Measurements from ENCODE around the gene PDE3A. TPM values are rescaled to one million over a fixed set of nuclear protein-coding genes. Genes with fewer than 3 reads are reported as not detected.

The PDE3A gene
- polyA plus RNA-seq, 3 donors, result 0.10 TPM; not detected in 2

GRCh38 chr12:20555015-20555414 lies 186.7 kb downstream of the PDE3A start:
- Histone ChIP-seq H3K4me2 (replicated peaks; ENCODE audit: extremely low read depth, low read length, poor library complexity, severe bottlenecking) (no peak overlapping the region), H4K20me1 (ENCODE audit: insufficient read depth, low read length) (no peaks in the 10 kb centered on the region), H3K9ac (ENCODE audit: insufficient read depth, low read length, poor library complexity, severe bottlenecking) (no peak overlapping the region), H2AFZ (ENCODE audit: insufficient read depth, low read depth, low read length, poor library complexity, severe bottlenecking) (no peak overlapping the region), H3K27me3 (ENCODE audit: control insufficient read depth in 2 of 2, insufficient read depth in 2 of 2, low read length in 2 of 2) (no peaks in the 10 kb centered on the region), H3K36me3 (replicated peaks in 1 of 2; ENCODE audit: control insufficient read depth in 1 of 2, insufficient read depth in 2 of 2, low read length in 2 of 2) (no peaks in the 10 kb centered on the region), H3K27ac (ENCODE audit: low read depth in 1 of 2, low read length in 2 of 2) (no peak overlapping the region), H3K4me3 (replicated peaks in 1 of 3; ENCODE audit: low read depth in 2 of 3, low read length in 3 of 3) (no peak overlapping the region), H3K4me1 (ENCODE audit: control insufficient read depth in 1 of 2, insufficient read depth in 2 of 2, low read length in 2 of 2) (no peaks in the 10 kb centered on the region), H3K9me3 (replicated peaks in 1 of 2; ENCODE audit: control insufficient read depth in 1 of 2, insufficient read depth in 1 of 2, low read length in 2 of 2) (peaks cover 0 to 14% of the 10 kb centered on the region in 2 donors), H3K79me2 (ENCODE audit: insufficient read depth, low read length) (no peaks in the 10 kb centered on the region)
- H3K36me3 Mint-ChIP-seq, result no peaks in the 10 kb centered on the region
- TF ChIP-seq, protein P1, sequence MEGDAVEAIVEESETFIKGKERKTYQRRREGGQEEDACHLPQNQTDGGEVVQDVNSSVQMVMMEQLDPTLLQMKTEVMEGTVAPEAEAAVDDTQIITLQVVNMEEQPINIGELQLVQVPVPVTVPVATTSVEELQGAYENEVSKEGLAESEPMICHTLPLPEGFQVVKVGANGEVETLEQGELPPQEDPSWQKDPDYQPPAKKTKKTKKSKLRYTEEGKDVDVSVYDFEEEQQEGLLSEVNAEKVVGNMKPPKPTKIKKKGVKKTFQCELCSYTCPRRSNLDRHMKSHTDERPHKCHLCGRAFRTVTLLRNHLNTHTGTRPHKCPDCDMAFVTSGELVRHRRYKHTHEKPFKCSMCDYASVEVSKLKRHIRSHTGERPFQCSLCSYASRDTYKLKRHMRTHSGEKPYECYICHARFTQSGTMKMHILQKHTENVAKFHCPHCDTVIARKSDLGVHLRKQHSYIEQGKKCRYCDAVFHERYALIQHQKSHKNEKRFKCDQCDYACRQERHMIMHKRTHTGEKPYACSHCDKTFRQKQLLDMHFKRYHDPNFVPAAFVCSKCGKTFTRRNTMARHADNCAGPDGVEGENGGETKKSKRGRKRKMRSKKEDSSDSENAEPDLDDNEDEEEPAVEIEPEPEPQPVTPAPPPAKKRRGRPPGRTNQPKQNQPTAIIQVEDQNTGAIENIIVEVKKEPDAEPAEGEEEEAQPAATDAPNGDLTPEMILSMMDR (IDR thresholded peaks at IDR 0.05), result no peak
- intact Hi-C loops (cut with micrococcal nuclease), result no loop called here
- peaks cover 0 to 2% (median 0%) of the 10 kb centered on the region in 3 donors for H3K27me3 Mint-ChIP-seq (ENCODE audit: low read depth in 3 of 3)
- no peak overlapping the region for H3K27ac Mint-ChIP-seq
- no CpG with 5 or more reads among the region's 10 CpGs for WGBS (ENCODE audit: insufficient coverage)
- DNase-seq, result no peak
- no peak overlapping the region for H3K4me3 Mint-ChIP-seq
- H3K9me3 Mint-ChIP-seq, result peaks cover 6 to 15% (median 13%) of the 10 kb centered on the region in 7 donors
- H3K4me1 Mint-ChIP-seq, result no peaks in the 10 kb centered on the region

DNA sequence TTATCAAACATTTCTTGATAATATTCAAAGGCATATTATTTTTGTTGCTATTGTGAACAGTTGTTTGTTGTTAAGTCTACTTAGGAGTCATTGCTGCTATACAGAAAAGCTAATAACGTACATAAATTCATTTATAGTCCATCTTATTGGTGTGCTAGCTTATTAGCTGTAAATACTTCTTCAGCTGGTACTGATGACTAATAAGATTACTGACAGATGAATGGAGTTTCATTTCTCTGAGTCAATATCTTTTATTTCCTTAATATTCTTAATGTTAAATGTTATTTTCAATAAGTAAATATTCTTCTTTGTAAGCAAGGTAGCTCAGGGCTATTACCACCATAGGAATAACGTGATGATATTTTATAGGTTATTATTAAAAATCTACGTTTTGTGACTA lies 187.4 kb downstream of the PDE3A start:
- H3K27ac Mint-ChIP-seq, result no peak overlapping the region
- H3K9ac ChIP-seq (ENCODE audit: insufficient read depth, low read length, poor library complexity, severe bottlenecking), result no peak overlapping the region

More for the DNA sequence above, 187.4 kb downstream of the PDE3A start:
- Mint-ChIP-seq H3K4me3 (no peak overlapping the region), H3K36me3 (no peaks in the 10 kb centered on the region), H3K27me3 (ENCODE audit: low read depth in 3 of 3) (peaks cover 0 to 2% (median 1%) of the 10 kb centered on the region in 3 donors), H3K9me3 (peaks cover 6 to 15% (median 13%) of the 10 kb centered on the region in 7 donors), H3K4me1 (no peaks in the 10 kb centered on the region)
- no peak overlapping the region for H3K27ac ChIP-seq (ENCODE audit: low read depth in 1 of 2, low read length in 2 of 2)
- WGBS (ENCODE audit: insufficient coverage), result no CpG with 5 or more reads among the region's 3 CpGs
- no peak overlapping the region for H3K4me2 ChIP-seq (replicated peaks; ENCODE audit: extremely low read depth, low read length, poor library complexity, severe bottlenecking)
- no peaks in the 10 kb centered on the region for H4K20me1 ChIP-seq (ENCODE audit: insufficient read depth, low read length)
- TF ChIP-seq, protein P1 (IDR thresholded peaks at IDR 0.05), result no peak
- H3K79me2 ChIP-seq (ENCODE audit: insufficient read depth, low read length), result no peaks in the 10 kb centered on the region
- intact Hi-C loops (cut with micrococcal nuclease), result no loop called here
- no peaks in the 10 kb centered on the region for H3K4me1 ChIP-seq (ENCODE audit: control insufficient read depth in 1 of 2, insufficient read depth in 2 of 2, low read length in 2 of 2)
- no peak overlapping the region for H2AFZ ChIP-seq (ENCODE audit: insufficient read depth, low read depth, low read length, poor library complexity, severe bottlenecking)
- DNase-seq, result no peak
- no peaks in the 10 kb centered on the region for H3K36me3 ChIP-seq (replicated peaks in 1 of 2; ENCODE audit: control insufficient read depth in 1 of 2, insufficient read depth in 2 of 2, low read length in 2 of 2)
- no peaks in the 10 kb centered on the region for H3K27me3 ChIP-seq (ENCODE audit: control insufficient read depth in 2 of 2, insufficient read depth in 2 of 2, low read length in 2 of 2)
- H3K4me3 ChIP-seq (replicated peaks in 1 of 3; ENCODE audit: low read depth in 2 of 3, low read length in 3 of 3), result no peak overlapping the region
- peaks cover 0 to 14% of the 10 kb centered on the region in 2 donors for H3K9me3 ChIP-seq (replicated peaks in 1 of 2; ENCODE audit: control insufficient read depth in 1 of 2, insufficient read depth in 1 of 2, low read length in 2 of 2)

Data from CD14-positive monocyte (primary cell).